Neural crest cell (in vitro differentiated cells): Measurements from ENCODE around the gene CD69. TPM values are rescaled to one million over a fixed set of nuclear protein-coding genes. Genes with fewer than 3 reads are reported as not detected.

ENCODE experiments used
- DNase-seq: peaks from one replicate; pipeline ENCODE4 v3.0.0; 2021; ENCODE audit warnings: low read depth, mixed read lengths, low spot score
- H3K27ac Mint-ChIP-seq: one replicate; pipeline ENCODE4 v1.8.0; 2021; ENCODE audit warnings: mild to moderate bottlenecking, mixed read lengths; ENCODE audit not compliant: unreplicated experiment
- H3K27me3 Mint-ChIP-seq: 2 replicates; pipeline ENCODE4 v1.8.0; 2021; ENCODE audit warnings: low read depth, mild to moderate bottlenecking, mixed read lengths
- H3K36me3 Mint-ChIP-seq: 2 replicates; pipeline ENCODE4 v1.8.0; 2021; ENCODE audit warnings: low read depth, mild to moderate bottlenecking, mixed read lengths
- H3K4me1 Mint-ChIP-seq: 2 replicates; pipeline ENCODE4 v1.8.0; 2021; ENCODE audit warnings: mixed read lengths
- H3K4me3 Mint-ChIP-seq: one replicate; pipeline ENCODE4 v1.8.0; 2021; ENCODE audit warnings: mild to moderate bottlenecking, mixed read lengths
- H3K9me3 Mint-ChIP-seq: 2 replicates; pipeline ENCODE4 v1.8.0; 2021; ENCODE audit warnings: mixed read lengths
- CTCF ChIP-seq: fragments of 200-600 bp; sonication (generic); conservative IDR thresholded peaks from 2 replicates; pipeline ENCODE4 v1.5.0; 2021; ENCODE audit warnings: antibody characterized with exemption, mild to moderate bottlenecking
- total RNA-seq: library from RNA; stranded (reverse); gene quantifications from 2 replicates; pipeline ENCODE4 v1.2.1, GENCODE V29; 2021

Gene CD69
- total RNA-seq, 1 donor from 2014 or later, result not detected

GRCh38 chr12:9753073-9753472 is 7.6 kb downstream of the CD69 start:
- no peak overlapping the region for H3K4me3 Mint-ChIP-seq
- peaks cover 3% of the 10 kb centered on the region for H3K27me3 Mint-ChIP-seq
- no peaks in the 10 kb centered on the region for H3K4me1 Mint-ChIP-seq
- H3K27ac Mint-ChIP-seq, result no peak overlapping the region
- no peak for DNase-seq
- no peaks in the 10 kb centered on the region for H3K36me3 Mint-ChIP-seq
- H3K9me3 Mint-ChIP-seq, result no peaks in the 10 kb centered on the region
- no peak for TF ChIP-seq CTCF

- H3K9me3 Mint-ChIP-seq, result no peaks in the 10 kb centered on the region
- H3K27ac Mint-ChIP-seq, result no peak overlapping the region
- no peak for TF ChIP-seq CTCF
- H3K4me3 Mint-ChIP-seq, result no peak overlapping the region
- no peaks in the 10 kb centered on the region for H3K36me3 Mint-ChIP-seq
- peaks cover 8% of the 10 kb centered on the region for H3K27me3 Mint-ChIP-seq
- no peaks in the 10 kb centered on the region for H3K4me1 Mint-ChIP-seq
- no peak for DNase-seq
These were observed 8.4 kb downstream of the CD69 start for GRCh38 chr12:9752145-9752933.

- H3K36me3 Mint-ChIP-seq, result no peaks in the 10 kb centered on the region
- H3K4me1 Mint-ChIP-seq, result no peaks in the 10 kb centered on the region
- H3K27ac Mint-ChIP-seq, result no peak overlapping the region
These were observed 9.2 kb downstream of the CD69 start for GRCh38 chr12:9751204-9752144.

GRCh38 chr12:9750276-9751203 is 10.2 kb downstream of the CD69 start:
- H3K36me3 Mint-ChIP-seq, result no peaks in the 10 kb centered on the region
- no peaks in the 10 kb centered on the region for H3K4me1 Mint-ChIP-seq
- no peaks in the 10 kb centered on the region for H3K9me3 Mint-ChIP-seq
- TF ChIP-seq CTCF, result peak; percentile 99
- peaks cover 14% of the 10 kb centered on the region for H3K27me3 Mint-ChIP-seq
- no peak overlapping the region for H3K27ac Mint-ChIP-seq
- no peak overlapping the region for H3K4me3 Mint-ChIP-seq
- DNase-seq, result peak; percentile 28

More at GRCh38 chr12:9751204-9752144, 9.2 kb downstream of the CD69 start:
- DNase-seq, result no peak
- H3K9me3 Mint-ChIP-seq, result no peaks in the 10 kb centered on the region
- no peak for TF ChIP-seq CTCF
- H3K27me3 Mint-ChIP-seq, result peaks cover 14% of the 10 kb centered on the region
- H3K4me3 Mint-ChIP-seq, result no peak overlapping the region

- DNase-seq, result no peak
- H3K36me3 Mint-ChIP-seq, result no peaks in the 10 kb centered on the region
- no peaks in the 10 kb centered on the region for H3K4me1 Mint-ChIP-seq
- H3K4me3 Mint-ChIP-seq, result no peak overlapping the region
- no peaks in the 10 kb centered on the region for H3K9me3 Mint-ChIP-seq
- peaks cover 21% of the 10 kb centered on the region for H3K27me3 Mint-ChIP-seq
- TF ChIP-seq CTCF, result no peak
- no peak overlapping the region for H3K27ac Mint-ChIP-seq
These were observed 11.1 kb downstream of the CD69 start for GRCh38 chr12:9749640-9750039.
